ENCODE measurements around the gene GP9. TPM values are rescaled to one million over a fixed set of nuclear protein-coding genes. Genes with fewer than 3 reads are reported as not detected.

GP9 gene
- total RNA-seq, 1 experiment from 2014 or later = not detected

GRCh38 chr3:129105862-129106261 lies 45.3 kb downstream of the GP9 start:
- no peak overlapping the region for H3K27ac ChIP-seq (ENCODE audit: low read depth, low read length, poor library complexity, severe bottlenecking)
- no peak for TF ChIP-seq CTCF (conservative IDR thresholded peaks at IDR 0.05; ENCODE audit: low read depth, low read length)
- no peak for TF ChIP-seq EZH2 (IDR thresholded peaks at IDR 0.05; ENCODE audit: borderline replicate concordance, low read depth, low read length, poor library complexity, severe bottlenecking)
- ChIA-PET POLR2A (ENCODE audit: low non-redundant PET) (no interaction called here), CTCF (no interaction called here)
- H3K4me3 ChIP-seq (ENCODE audit: low read depth, low read length, poor library complexity, severe bottlenecking) = no peak overlapping the region
- H3K36me3 ChIP-seq (ENCODE audit: insufficient read depth, low read length, poor library complexity, severe bottlenecking) = no peaks in the 10 kb centered on the region
- intact Hi-C loops (cut with micrococcal nuclease; ENCODE audit: unreplicated experiment) = no loop called here
- BruUV-seq (replicated peaks) = no TSS peak
- no peaks in the 10 kb centered on the region for H3K4me1 ChIP-seq (ENCODE audit: insufficient read depth, low read length, poor library complexity, severe bottlenecking)
- DNase-seq (ENCODE audit: low spot score) = no peak
- no peaks in the 10 kb centered on the region for H3K9me3 ChIP-seq (ENCODE audit: low read depth, low read length, poor library complexity, severe bottlenecking)
- no peaks in the 10 kb centered on the region for H3K27me3 ChIP-seq (replicated peaks; ENCODE audit: insufficient read depth, low read depth, low read length, poor library complexity)

GRCh38 chr3:129106320-129106719 lies 45.7 kb downstream of the GP9 start:
- TF ChIP-seq CTCF (conservative IDR thresholded peaks at IDR 0.05; ENCODE audit: low read depth, low read length) = no peak
- Histone ChIP-seq H3K4me1 (ENCODE audit: insufficient read depth, low read length, poor library complexity, severe bottlenecking) (no peaks in the 10 kb centered on the region), H3K9me3 (ENCODE audit: low read depth, low read length, poor library complexity, severe bottlenecking) (no peaks in the 10 kb centered on the region), H3K27me3 (replicated peaks; ENCODE audit: insufficient read depth, low read depth, low read length, poor library complexity) (no peaks in the 10 kb centered on the region), H3K36me3 (ENCODE audit: insufficient read depth, low read length, poor library complexity, severe bottlenecking) (no peaks in the 10 kb centered on the region), H3K27ac (ENCODE audit: low read depth, low read length, poor library complexity, severe bottlenecking) (no peak overlapping the region), H3K4me3 (ENCODE audit: low read depth, low read length, poor library complexity, severe bottlenecking) (no peak overlapping the region)
- intact Hi-C loops (cut with micrococcal nuclease; ENCODE audit: unreplicated experiment) = no loop called here
- no peak for DNase-seq (ENCODE audit: low spot score)
- ChIA-PET CTCF (no interaction called here), POLR2A (ENCODE audit: low non-redundant PET) (no interaction called here)
- BruUV-seq (replicated peaks) = no TSS peak

- no peak for DNase-seq (ENCODE audit: low spot score)
- Histone ChIP-seq H3K27me3 (replicated peaks; ENCODE audit: insufficient read depth, low read depth, low read length, poor library complexity) (no peaks in the 10 kb centered on the region), H3K36me3 (ENCODE audit: insufficient read depth, low read length, poor library complexity, severe bottlenecking) (no peaks in the 10 kb centered on the region), H3K9me3 (ENCODE audit: low read depth, low read length, poor library complexity, severe bottlenecking) (no peaks in the 10 kb centered on the region), H3K27ac (ENCODE audit: low read depth, low read length, poor library complexity, severe bottlenecking) (no peak overlapping the region), H3K4me1 (ENCODE audit: insufficient read depth, low read length, poor library complexity, severe bottlenecking) (no peaks in the 10 kb centered on the region), H3K4me3 (ENCODE audit: low read depth, low read length, poor library complexity, severe bottlenecking) (no peak overlapping the region)
- POLR2A ChIA-PET (ENCODE audit: low non-redundant PET) = no interaction called here
- intact Hi-C loops (cut with micrococcal nuclease; ENCODE audit: unreplicated experiment) = no loop called here
- CTCF ChIA-PET = no interaction called here
- TF ChIP-seq EZH2 (IDR thresholded peaks at IDR 0.05; ENCODE audit: borderline replicate concordance, low read depth, low read length, poor library complexity, severe bottlenecking) (no peak), CTCF (conservative IDR thresholded peaks at IDR 0.05; ENCODE audit: low read depth, low read length) (no peak)
- BruUV-seq (replicated peaks) = no TSS peak
Observed at GRCh38 chr3:129106866-129107565, 46.4 kb downstream of the GP9 start.

All from A673 (cell line).